ENCODE data around the gene NAV1.

- TF ChIP-seq CTCF (IDR thresholded peaks at IDR 0.05) (no peak), POLR2A (IDR thresholded peaks at IDR 0.05) (no peak), POLR2AphosphoS5 (IDR thresholded peaks at IDR 0.05) (no peak)
Observed at GRCh38 chr1:201587729-201588128, 48.8 kb downstream of the NAV1 start.
